ENCODE measurements around the gene NUDCD3.

The NUDCD3 gene

GRCh38 chr7:44382459-44383265, 107.8 kb downstream of the NUDCD3 start:
- DNase-seq (ENCODE audit: low read depth in 3 of 3) = no peak

- DNase-seq (ENCODE audit: low read depth in 3 of 3) = no peak
Observed at GRCh38 chr7:44381494-44382220, 108.8 kb downstream of the NUDCD3 start.

GRCh38 chr7:44380831-44381493, 109.5 kb downstream of the NUDCD3 start:
- DNase-seq (ENCODE audit: low read depth in 3 of 3) = no peak

GRCh38 chr7:44380189-44380830, 110.1 kb downstream of the NUDCD3 start:
- DNase-seq (ENCODE audit: low read depth in 3 of 3) = no peak

GRCh38 chr7:44379366-44380188, 110.9 kb downstream of the NUDCD3 start:
- no peak for DNase-seq (ENCODE audit: low read depth in 3 of 3)

GRCh38 chr7:44378744-44379143, 111.7 kb downstream of the NUDCD3 start:
- DNase-seq (ENCODE audit: low read depth in 3 of 3) = no peak

- DNase-seq (ENCODE audit: low read depth in 3 of 3) = no peak
Observed at GRCh38 chr7:44377681-44378421, 112.6 kb downstream of the NUDCD3 start.

- DNase-seq (ENCODE audit: low read depth in 3 of 3) = no peak
Observed at GRCh38 chr7:44377134-44377463, 113.4 kb downstream of the NUDCD3 start.

- DNase-seq (ENCODE audit: low read depth in 3 of 3) = no peak
Observed at GRCh38 chr7:44376429-44377133, 113.9 kb downstream of the NUDCD3 start.

GRCh38 chr7:44375926-44376342, 114.5 kb downstream of the NUDCD3 start:
- no peak for DNase-seq (ENCODE audit: low read depth in 3 of 3)

- no peak for DNase-seq (ENCODE audit: low read depth in 3 of 3)
Observed at GRCh38 chr7:44375236-44375699, 115.2 kb downstream of the NUDCD3 start.

- no peak for DNase-seq (ENCODE audit: low read depth in 3 of 3)
Observed at GRCh38 chr7:44374007-44374763, 116.3 kb downstream of the NUDCD3 start.

GRCh38 chr7:44373418-44373740, 117.1 kb downstream of the NUDCD3 start:
- no peak for DNase-seq (ENCODE audit: low read depth in 3 of 3)

- DNase-seq (ENCODE audit: low read depth in 3 of 3) = no peak
Observed at GRCh38 chr7:44372560-44373417, 117.7 kb downstream of the NUDCD3 start.

- DNase-seq (ENCODE audit: low read depth in 3 of 3) = no peak
Observed at GRCh38 chr7:44368885-44369284, 121.6 kb downstream of the NUDCD3 start.

- DNase-seq (ENCODE audit: low read depth in 3 of 3) = no peak
Observed at GRCh38 chr7:44368455-44368854, 122.0 kb downstream of the NUDCD3 start.

- no peak for DNase-seq (ENCODE audit: low read depth in 3 of 3)
Observed at GRCh38 chr7:44367475-44368043, 122.9 kb downstream of the NUDCD3 start.

GRCh38 chr7:44366986-44367385, 123.5 kb downstream of the NUDCD3 start:
- no peak for DNase-seq (ENCODE audit: low read depth in 3 of 3)
